ENCODE measurements around the gene HOXB2.
"Not testable (repeated sequence)": the region's sequence is repeated elsewhere in the genome, so short reads cannot be mapped to it uniquely, and the experiment has no call there.

HOXB2 gene

GRCh38 chr17:48510761-48511604, 33.9 kb downstream of the HOXB2 start:
- Mint-ChIP-seq H3K36me3 (peaks cover 5% of the 10 kb centered on the region), H3K4me1 (peaks cover 42% of the 10 kb centered on the region), H3K27ac (peak overlapping the region; percentile 81), H3K9me3 (no peaks in the 10 kb centered on the region), H3K27me3 (peaks cover 1% of the 10 kb centered on the region), H3K4me3 (peak overlapping the region; percentile 40)

DNA sequence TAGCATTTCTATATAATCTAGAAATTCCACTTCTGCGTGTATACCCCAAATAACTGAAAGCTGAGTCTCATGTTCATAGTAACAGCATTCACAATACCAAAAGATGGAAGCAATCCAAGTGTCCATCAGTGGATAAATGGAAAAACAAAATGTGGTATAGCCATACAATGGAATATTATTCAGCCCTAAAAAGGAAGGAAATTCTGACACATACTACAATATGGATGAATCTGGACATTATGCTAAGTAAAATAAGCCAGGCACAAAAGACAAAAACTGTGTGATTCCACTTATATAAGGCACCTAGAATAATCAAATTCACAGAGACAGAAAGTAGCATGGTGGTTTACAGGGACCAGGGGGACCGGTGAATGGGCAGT, 34.5 kb downstream of the HOXB2 start:
- Mint-ChIP-seq H3K27ac (peak overlapping the region; percentile 10), H3K36me3 (peaks cover 5% of the 10 kb centered on the region), H3K4me3 (no peak overlapping the region), H3K9me3 (no peaks in the 10 kb centered on the region), H3K4me1 (peaks cover 47% of the 10 kb centered on the region), H3K27me3 (no peaks in the 10 kb centered on the region)

DNA sequence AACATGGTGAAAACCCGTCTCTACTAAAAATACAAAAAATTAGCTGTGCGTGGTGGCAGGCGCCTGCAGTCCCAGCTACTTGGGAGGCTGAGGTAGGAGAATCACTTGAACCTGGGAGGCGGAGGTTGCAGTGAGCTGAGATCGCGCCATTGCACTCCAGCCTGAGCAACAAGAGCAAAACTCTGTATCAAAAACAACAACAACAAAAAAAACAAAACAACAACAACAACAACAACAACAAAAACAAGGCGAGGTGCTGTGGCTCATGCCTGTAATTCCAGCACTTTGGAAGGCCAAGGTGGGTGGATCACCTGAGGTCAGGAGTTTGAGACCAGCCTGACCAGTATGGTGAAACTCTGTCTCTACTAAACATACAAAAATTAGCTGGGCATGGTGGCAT, 35.2 kb downstream of the HOXB2 start:
- H3K9me3 Mint-ChIP-seq, H3K36me3 Mint-ChIP-seq, H3K27ac Mint-ChIP-seq, H3K4me3 Mint-ChIP-seq, H3K27me3 Mint-ChIP-seq: not testable (repeated sequence)
- H3K4me1 Mint-ChIP-seq = peaks cover 52% of the 10 kb centered on the region

DNA sequence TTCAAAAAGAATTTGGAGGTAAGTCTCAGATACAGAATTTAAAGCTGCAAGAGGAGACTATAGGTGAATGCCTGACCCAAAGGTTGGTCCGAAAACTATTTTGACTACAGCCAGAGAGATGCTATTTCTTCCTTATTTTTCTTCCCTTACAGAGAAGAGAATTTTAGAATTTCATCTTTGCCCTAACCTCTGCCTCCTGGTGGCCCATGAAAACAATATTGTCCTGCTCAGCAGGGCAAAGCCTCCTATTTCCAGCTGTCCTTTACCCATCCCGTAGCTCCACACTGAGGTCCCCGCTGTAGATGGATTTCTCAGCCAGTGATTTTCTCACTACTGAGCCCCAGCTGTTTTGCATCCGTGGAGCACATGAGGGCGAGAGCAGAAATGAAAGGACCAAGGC, 38.7 kb downstream of the HOXB2 start:
- H3K9me3 Mint-ChIP-seq = no peaks in the 10 kb centered on the region
- H3K27me3 Mint-ChIP-seq = peaks cover 2% of the 10 kb centered on the region
- H3K27ac Mint-ChIP-seq = peak overlapping the region; percentile 55
- no peak overlapping the region for H3K4me3 Mint-ChIP-seq
- peaks cover 23% of the 10 kb centered on the region for H3K4me1 Mint-ChIP-seq
- no peaks in the 10 kb centered on the region for H3K36me3 Mint-ChIP-seq

DNA sequence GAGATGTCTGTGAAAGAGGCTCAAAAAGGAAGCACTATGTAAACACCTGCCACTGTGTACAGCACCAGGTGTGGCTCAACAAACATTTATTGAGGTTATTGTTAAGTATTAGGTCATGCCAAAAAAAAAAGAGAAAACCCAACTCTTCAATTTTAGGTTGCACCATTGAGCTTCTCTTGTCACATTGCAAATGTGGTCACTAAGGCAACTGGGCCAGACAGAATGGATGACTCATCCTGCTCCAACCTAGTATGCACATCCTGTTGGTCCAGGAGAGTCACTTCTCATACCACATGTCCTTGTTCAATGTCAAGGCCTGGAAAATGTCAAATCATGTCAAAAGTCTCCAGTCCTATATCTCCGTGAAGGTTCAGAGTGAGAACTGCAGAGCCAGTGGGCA, 39.1 kb downstream of the HOXB2 start:
- peaks cover 18% of the 10 kb centered on the region for H3K4me1 Mint-ChIP-seq
- H3K4me3 Mint-ChIP-seq = no peak overlapping the region
- peaks cover 2% of the 10 kb centered on the region for H3K27me3 Mint-ChIP-seq
- H3K27ac Mint-ChIP-seq = peak overlapping the region; percentile 17
- H3K9me3 Mint-ChIP-seq = no peaks in the 10 kb centered on the region
- no peaks in the 10 kb centered on the region for H3K36me3 Mint-ChIP-seq

DNA sequence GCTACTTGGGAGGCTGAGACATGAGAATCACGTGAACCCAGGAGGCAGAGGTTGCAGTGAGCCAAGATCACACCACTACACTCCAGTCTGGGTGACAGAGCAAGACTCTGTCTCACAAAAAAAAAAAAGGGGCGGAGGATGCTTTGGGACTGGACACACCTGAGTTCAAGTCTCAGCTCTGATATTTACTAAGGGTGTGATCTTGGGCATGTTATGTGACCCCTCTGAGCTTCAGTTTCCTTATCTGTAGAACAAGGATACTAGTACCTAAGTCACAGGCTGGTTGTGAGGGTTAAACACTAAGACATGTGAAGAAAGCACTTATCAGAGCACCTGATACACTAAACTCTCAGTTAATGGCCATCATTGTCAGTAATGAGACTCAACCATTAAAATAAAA, 40.0 kb downstream of the HOXB2 start:
- Mint-ChIP-seq H3K9me3 (no peaks in the 10 kb centered on the region), H3K27ac (no peak overlapping the region), H3K4me1 (peaks cover 12% of the 10 kb centered on the region), H3K27me3 (peaks cover 2% of the 10 kb centered on the region), H3K4me3 (no peak overlapping the region), H3K36me3 (no peaks in the 10 kb centered on the region)

GRCh38 chr17:48503747-48504146, 41.2 kb downstream of the HOXB2 start:
- Mint-ChIP-seq H3K4me3 (no peak overlapping the region), H3K27ac (no peak overlapping the region), H3K4me1 (peaks cover 12% of the 10 kb centered on the region), H3K27me3 (peaks cover 2% of the 10 kb centered on the region), H3K36me3 (no peaks in the 10 kb centered on the region), H3K9me3 (no peaks in the 10 kb centered on the region)

GRCh38 chr17:48502901-48503300, 42.0 kb downstream of the HOXB2 start:
- no peak overlapping the region for H3K4me3 Mint-ChIP-seq
- H3K36me3 Mint-ChIP-seq = no peaks in the 10 kb centered on the region
- no peak overlapping the region for H3K27ac Mint-ChIP-seq
- peaks cover 2% of the 10 kb centered on the region for H3K27me3 Mint-ChIP-seq
- H3K4me1 Mint-ChIP-seq = peaks cover 12% of the 10 kb centered on the region
- no peaks in the 10 kb centered on the region for H3K9me3 Mint-ChIP-seq

- H3K4me3 Mint-ChIP-seq = no peak overlapping the region
- no peaks in the 10 kb centered on the region for H3K36me3 Mint-ChIP-seq
- peaks cover 2% of the 10 kb centered on the region for H3K27me3 Mint-ChIP-seq
- no peaks in the 10 kb centered on the region for H3K9me3 Mint-ChIP-seq
- no peak overlapping the region for H3K27ac Mint-ChIP-seq
- peaks cover 12% of the 10 kb centered on the region for H3K4me1 Mint-ChIP-seq
Observed at GRCh38 chr17:48502312-48502711, 42.6 kb downstream of the HOXB2 start.

DNA sequence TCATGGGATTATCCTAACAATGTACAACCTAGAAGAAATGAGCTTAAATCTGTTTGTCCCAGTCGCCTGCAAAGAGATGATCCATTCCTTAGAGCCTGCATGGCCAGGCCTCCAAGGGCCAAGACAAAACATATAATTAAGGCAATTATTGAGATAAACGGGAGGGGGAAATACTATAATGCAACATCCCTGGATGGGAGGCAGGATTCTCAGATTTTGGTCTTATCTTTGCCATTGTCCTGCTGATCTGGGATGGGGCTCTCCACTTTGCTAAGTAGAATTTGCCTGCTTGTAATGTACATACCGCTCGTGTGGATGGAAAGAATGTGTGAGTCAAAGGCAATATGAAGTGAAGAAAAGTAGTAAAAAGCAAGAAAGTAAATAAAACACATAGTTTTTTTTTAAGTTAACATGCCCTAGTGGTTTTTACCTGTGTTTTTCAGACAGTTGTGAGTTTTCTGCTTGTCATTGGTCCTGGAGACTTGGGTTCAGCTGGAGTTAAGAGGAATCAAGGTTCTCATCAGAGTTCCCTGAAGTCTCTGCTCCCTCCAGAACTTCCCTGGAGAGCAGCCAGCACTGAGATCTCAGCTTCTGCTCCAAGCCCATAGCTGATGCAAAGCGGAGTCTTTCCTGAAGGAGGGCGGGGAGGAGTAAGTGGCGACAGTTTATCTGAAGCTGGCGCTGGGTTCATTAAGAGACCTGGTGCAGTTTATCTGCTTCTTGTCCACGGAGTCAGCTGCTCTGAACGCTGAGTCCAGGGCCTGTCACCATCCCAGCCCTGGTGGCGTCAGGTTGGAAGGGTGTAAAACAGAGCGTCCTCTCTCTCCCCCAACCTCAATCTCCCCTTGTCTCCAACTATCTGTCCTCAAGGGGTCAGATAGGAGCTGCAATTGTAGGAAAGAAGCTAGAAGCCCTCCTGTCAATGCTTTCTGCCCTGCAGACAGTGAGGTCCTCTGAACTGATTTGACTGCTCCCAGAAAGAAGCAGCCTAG, 44.2 kb downstream of the HOXB2 start:
- Mint-ChIP-seq H3K27ac (no peak overlapping the region), H3K27me3 (peaks cover 2% of the 10 kb centered on the region), H3K36me3 (no peaks in the 10 kb centered on the region), H3K9me3 (no peaks in the 10 kb centered on the region), H3K4me3 (no peak overlapping the region), H3K4me1 (peaks cover 7% of the 10 kb centered on the region)

DNA sequence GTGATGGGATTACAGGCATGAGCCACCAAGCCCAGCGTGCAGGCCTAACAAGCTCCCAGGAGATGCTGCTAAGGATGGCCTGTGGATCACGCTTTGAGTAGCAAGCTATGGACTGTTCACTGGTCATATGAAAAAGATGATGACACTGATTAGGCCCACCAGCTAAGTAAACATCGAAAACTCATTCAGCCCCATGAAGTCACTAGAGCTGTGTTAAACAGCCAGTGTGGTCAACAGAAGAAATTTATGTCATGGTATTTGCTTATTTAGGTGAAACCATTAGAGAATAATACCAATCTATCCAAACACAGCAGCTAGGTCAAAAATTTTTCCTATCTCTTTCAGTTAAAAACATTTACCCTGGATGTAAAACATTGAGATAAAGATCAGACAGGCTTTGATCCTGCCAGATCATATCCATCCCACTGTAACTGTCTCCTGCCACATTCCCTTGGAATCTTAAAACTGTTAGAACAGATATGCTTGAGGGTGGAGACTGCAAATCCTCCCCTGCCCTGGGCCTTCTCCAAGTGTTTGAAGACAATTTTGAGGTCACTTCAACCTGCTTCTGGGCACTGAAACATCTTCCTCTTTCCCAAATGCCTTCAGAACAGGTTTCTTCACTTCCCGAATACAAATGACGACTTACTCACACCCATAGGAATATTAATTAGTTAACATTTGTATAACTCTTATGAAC, 45.0 kb downstream of the HOXB2 start:
- Mint-ChIP-seq H3K4me3 (no peak overlapping the region), H3K4me1 (no peaks in the 10 kb centered on the region), H3K27me3 (peaks cover 2% of the 10 kb centered on the region), H3K27ac (peak overlapping the region; percentile 9), H3K9me3 (no peaks in the 10 kb centered on the region), H3K36me3 (no peaks in the 10 kb centered on the region)

GRCh38 chr17:48499248-48499647, 45.7 kb downstream of the HOXB2 start:
- Mint-ChIP-seq H3K4me3 (no peak overlapping the region), H3K4me1 (no peaks in the 10 kb centered on the region), H3K27ac (no peak overlapping the region), H3K36me3 (no peaks in the 10 kb centered on the region), H3K27me3 (peaks cover 3% of the 10 kb centered on the region), H3K9me3 (no peaks in the 10 kb centered on the region)

- Mint-ChIP-seq H3K27ac (no peak overlapping the region), H3K4me3 (no peak overlapping the region), H3K36me3 (no peaks in the 10 kb centered on the region), H3K9me3 (no peaks in the 10 kb centered on the region), H3K4me1 (no peaks in the 10 kb centered on the region), H3K27me3 (peaks cover 4% of the 10 kb centered on the region)
Observed at GRCh38 chr17:48498164-48498850, 46.6 kb downstream of the HOXB2 start.

- H3K9me3 Mint-ChIP-seq = no peaks in the 10 kb centered on the region
- peaks cover 3% of the 10 kb centered on the region for H3K27me3 Mint-ChIP-seq
- no peak overlapping the region for H3K27ac Mint-ChIP-seq
- no peaks in the 10 kb centered on the region for H3K36me3 Mint-ChIP-seq
- H3K4me1 Mint-ChIP-seq = no peaks in the 10 kb centered on the region
- no peak overlapping the region for H3K4me3 Mint-ChIP-seq
Observed at GRCh38 chr17:48497103-48497502, 47.8 kb downstream of the HOXB2 start.

- H3K9me3 Mint-ChIP-seq = no peaks in the 10 kb centered on the region
- no peak overlapping the region for H3K4me3 Mint-ChIP-seq
- H3K27me3 Mint-ChIP-seq = peaks cover 3% of the 10 kb centered on the region
- no peak overlapping the region for H3K27ac Mint-ChIP-seq
- peaks cover 3% of the 10 kb centered on the region for H3K4me1 Mint-ChIP-seq
- H3K36me3 Mint-ChIP-seq = no peaks in the 10 kb centered on the region
Observed at GRCh38 chr17:48494335-48494734, 50.6 kb downstream of the HOXB2 start.

Data from activated naive CD4-positive, alpha-beta T cell treated with anti-CD3 and anti-CD28 coated beads, Interleukin-2, amount 50 U/mL, for 24 hours (primary cell).